ENCODE results near the gene NTRK3.

GRCh38 chr15:88126695-88127431 is 129.7 kb downstream of the NTRK3 start:
- no peak for TF ChIP-seq POLR2AphosphoS5 (IDR thresholded peaks at IDR 0.05; ENCODE audit: low read depth)
- no peak for TF ChIP-seq CTCF (IDR thresholded peaks at IDR 0.05; ENCODE audit: insufficient read depth, low read length)
- TF ChIP-seq SPI1 (IDR thresholded peaks at IDR 0.05; ENCODE audit: borderline replicate concordance, low read depth): no peak
- no peak for TF ChIP-seq REST (IDR thresholded peaks at IDR 0.05; ENCODE audit: insufficient replicate concordance, low read depth)
- TF ChIP-seq GABPA (IDR thresholded peaks at IDR 0.05; ENCODE audit: low read depth): no peak
